T-helper 2 cell (primary cell): ENCODE measurements around the gene ENAH.
"Not testable (repeated sequence)": the region's sequence is repeated elsewhere in the genome, so short reads cannot be mapped to it uniquely, and the experiment has no call there.

Source experiments
- DNase-seq, 5 experiments: peaks; one replicate each; pipeline versions ENCODE4 v3.0.0 to v3.0.0-alpha.2; 2012 to 2022

The ENAH gene

GRCh38 chr1:225522588-225523262 is 130.2 kb downstream of the ENAH start:
- no peak for DNase-seq

GRCh38 chr1:225520587-225521227 is 132.2 kb downstream of the ENAH start:
- no peak for DNase-seq

GRCh38 chr1:225519166-225519863 is 133.6 kb downstream of the ENAH start:
- no peak for DNase-seq

GRCh38 chr1:225517697-225518096 is 135.2 kb downstream of the ENAH start:
- DNase-seq = no peak

GRCh38 chr1:225517221-225517620 is 135.7 kb downstream of the ENAH start:
- no peak for DNase-seq

- DNase-seq = no peak
These were observed 138.2 kb downstream of the ENAH start for GRCh38 chr1:225514671-225515081.

GRCh38 chr1:225513576-225513975 is 139.3 kb downstream of the ENAH start:
- not testable (repeated sequence) for DNase-seq

- no peak for DNase-seq
These were observed 141.0 kb downstream of the ENAH start for GRCh38 chr1:225511828-225512381.

- not testable (repeated sequence) for DNase-seq
These were observed 142.2 kb downstream of the ENAH start for GRCh38 chr1:225510740-225511139.

GRCh38 chr1:225509770-225510169 is 143.2 kb downstream of the ENAH start:
- no peak for DNase-seq

GRCh38 chr1:225509376-225509707 is 143.6 kb downstream of the ENAH start:
- no peak for DNase-seq

- DNase-seq = no peak
These were observed 144.2 kb downstream of the ENAH start for GRCh38 chr1:225508538-225509375.

GRCh38 chr1:225506727-225507126 is 146.2 kb downstream of the ENAH start:
- no peak for DNase-seq

- no peak for DNase-seq
These were observed 148.1 kb downstream of the ENAH start for GRCh38 chr1:225504776-225505175.

GRCh38 chr1:225500624-225501192 is 152.2 kb downstream of the ENAH start:
- no peak for DNase-seq

GRCh38 chr1:225498549-225499136 is 154.3 kb downstream of the ENAH start:
- no peak for DNase-seq

GRCh38 chr1:225494789-225495359 is 158.0 kb downstream of the ENAH start:
- no peak for DNase-seq

GRCh38 chr1:225493591-225494246 is 159.2 kb downstream of the ENAH start:
- no peak for DNase-seq

GRCh38 chr1:225488676-225489075 is 164.2 kb downstream of the ENAH start:
- DNase-seq = no peak

GRCh38 chr1:225486856-225487255 is 166.1 kb downstream of the ENAH start:
- DNase-seq = no peak

- no peak for DNase-seq
These were observed 166.9 kb downstream of the ENAH start for GRCh38 chr1:225485991-225486530.
